NCI-H446 (cell line): Measurements from ENCODE around the gene HPRT1.

Experiments
- DNase-seq, 2 experiments: peaks; one replicate each; lab custom pipeline; 2025; lab: John Stamatoyannopoulos, UW

The HPRT1 gene

GRCh38 chrX:134543288-134543687, 83.3 kb downstream of the HPRT1 start:
- DNase-seq = no peak

- no peak for DNase-seq
Measured at GRCh38 chrX:134544135-134544512, 84.2 kb downstream of the HPRT1 start.

GRCh38 chrX:134544513-134545151, 84.7 kb downstream of the HPRT1 start:
- DNase-seq = no peak

DNA sequence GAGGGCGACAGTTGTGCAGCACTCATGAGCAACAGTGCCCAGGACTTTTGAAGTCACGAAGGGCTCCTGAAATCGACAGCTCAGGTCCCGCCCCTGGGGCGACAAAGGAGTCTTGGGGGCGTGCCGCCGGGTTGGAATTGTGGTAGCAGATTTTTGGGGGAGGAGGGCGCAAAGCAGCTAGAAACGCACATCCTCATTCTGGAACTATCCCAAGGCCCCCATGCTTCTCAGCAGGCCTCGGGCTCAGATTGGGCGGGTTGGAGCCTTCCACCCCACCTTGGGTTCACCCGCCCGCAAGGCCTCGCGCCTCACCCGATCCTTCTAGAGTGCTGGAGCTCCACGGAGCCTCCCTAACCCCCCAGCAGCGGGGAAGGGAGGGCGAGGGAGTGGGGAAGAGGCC, 85.5 kb downstream of the HPRT1 start:
- no peak for DNase-seq

GRCh38 chrX:134546187-134546586, 86.2 kb downstream of the HPRT1 start:
- no peak for DNase-seq

DNA sequence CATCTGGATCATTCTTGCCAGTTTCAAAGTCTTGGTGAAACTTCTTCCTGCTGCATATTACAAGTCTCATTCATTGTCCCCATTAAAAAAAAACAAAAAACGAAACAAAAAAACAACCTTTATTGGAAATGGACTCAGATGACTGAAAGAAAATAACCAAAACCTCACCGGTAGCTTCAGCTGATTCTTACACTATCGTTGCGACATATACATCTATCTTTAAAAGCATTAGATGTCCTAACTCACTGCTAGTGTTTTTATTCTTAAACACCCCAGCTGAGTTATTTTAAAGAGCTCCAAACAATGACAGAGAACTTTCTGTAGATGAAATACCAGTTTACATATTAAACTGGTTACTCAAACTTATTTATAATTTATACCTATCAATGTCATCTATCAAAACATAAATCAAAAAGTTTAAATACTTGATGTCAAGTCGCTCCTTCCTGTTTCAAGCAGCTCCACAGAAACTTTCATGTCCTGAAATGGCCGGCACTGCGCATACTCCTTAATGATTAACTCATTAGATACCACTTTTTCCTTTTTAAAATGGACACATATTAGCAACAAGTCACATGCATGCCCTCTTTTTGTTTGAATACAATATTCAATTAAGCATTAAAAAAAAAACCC, 87.2 kb downstream of the HPRT1 start:
- DNase-seq = no peak

DNA sequence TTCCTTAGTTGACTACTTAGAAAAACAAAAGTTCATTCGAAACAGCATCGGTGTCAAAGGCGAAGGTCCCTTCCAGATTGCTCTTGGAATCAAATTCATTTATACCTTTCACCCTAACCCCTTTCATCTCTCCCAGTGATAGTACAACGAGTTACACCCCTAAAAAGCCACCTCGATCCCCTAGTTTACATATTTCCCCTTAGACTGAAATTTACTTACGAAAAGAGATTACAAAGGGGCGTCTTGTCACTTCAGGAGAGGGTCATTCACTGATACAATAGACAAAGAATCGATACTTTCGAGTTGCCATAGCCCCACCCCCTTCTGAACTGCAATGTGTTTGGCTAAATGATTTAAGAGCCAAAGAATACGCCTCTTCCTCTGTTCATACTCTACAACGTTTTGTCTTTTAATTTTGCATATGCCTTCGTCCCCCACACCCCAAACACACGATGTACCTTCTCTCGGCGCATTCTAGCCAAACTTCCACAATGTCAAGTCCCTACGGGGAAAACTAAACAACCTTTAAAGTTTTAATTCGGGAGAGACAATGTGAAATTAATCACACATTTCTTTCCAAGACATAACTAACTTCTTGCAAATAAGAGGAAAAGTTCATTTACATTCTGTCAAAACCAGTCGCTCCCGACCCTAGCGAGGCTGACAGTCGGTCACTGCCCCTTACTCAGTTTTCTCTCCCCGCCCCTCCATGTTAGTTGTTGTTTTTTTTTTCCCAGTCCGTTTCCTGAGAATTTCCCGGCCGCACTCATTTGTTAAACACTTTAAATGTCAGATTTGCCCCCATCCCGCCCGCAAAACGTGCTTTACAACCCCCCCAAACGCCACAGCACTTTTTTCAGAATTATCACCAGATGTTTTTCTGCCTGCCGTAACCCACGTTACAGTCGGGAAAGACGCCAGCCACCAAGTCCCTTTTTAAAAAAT, 88.6 kb downstream of the HPRT1 start:
- peak in 1 of 2 experiments; percentile 13 for DNase-seq
